ENCODE data around the gene ATRNL1.

ATRNL1 gene

DNA sequence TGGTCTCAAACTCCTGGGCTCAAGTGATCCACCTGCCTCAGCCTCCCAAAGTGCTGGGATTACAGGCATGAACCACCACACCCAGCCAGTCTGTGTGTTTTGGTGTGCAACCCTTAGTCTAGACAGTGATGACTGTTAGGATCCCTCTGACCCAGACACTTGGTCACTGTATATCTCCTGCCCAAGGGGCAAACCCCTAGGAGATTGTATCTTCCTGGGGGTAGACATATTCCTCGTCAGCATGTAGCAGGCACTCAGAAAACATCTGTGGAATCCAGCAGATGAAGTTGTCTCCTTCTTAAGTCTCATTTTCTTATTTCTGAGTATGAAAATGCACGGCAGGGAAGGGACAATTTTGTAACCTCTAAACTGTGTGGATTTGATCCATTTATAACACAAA, 887.3 kb downstream of the ATRNL1 start:
- no peak for DNase-seq (ENCODE audit: low spot score)

DNA sequence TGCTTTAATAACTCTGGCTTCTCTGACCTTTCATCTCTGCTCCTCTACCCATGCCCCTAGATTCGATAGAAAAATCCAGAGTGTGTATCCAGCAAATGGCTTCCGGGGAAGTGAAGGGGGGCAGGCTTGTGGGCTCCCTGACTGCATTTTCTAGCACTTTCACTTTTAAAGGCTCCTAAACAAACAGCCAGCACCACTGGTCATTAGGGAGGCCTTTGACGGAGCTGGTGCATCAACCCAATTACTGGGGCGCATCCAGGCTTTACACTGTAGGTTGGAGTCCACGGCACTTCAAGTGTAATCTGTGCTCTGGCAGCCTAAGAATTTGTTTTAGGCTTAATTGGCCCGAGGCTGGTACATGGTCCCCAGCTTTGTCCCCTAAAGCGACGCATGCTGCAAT, 887.9 kb downstream of the ATRNL1 start:
- no peak for DNase-seq (ENCODE audit: low spot score)

DNA sequence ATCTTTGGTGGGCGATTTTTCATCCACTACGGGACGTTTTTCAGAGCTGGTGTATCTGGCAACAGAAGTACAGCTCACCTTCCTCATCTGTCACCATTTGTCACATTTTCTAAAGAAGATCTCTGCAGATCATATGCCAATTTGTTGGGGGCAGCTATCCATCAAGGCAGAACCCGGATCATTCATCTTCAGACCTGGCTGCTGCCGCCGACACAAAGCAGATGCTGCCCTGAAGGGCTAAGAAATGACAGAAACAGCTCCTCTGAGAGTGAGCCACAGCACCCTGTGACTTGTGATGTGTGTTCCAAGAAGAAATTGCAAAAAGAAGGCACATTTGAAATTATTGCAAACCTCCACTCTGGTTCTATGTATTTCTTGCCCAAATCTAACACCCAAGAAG, 888.9 kb downstream of the ATRNL1 start:
- DNase-seq (ENCODE audit: low spot score) = peak; percentile 73

DNA sequence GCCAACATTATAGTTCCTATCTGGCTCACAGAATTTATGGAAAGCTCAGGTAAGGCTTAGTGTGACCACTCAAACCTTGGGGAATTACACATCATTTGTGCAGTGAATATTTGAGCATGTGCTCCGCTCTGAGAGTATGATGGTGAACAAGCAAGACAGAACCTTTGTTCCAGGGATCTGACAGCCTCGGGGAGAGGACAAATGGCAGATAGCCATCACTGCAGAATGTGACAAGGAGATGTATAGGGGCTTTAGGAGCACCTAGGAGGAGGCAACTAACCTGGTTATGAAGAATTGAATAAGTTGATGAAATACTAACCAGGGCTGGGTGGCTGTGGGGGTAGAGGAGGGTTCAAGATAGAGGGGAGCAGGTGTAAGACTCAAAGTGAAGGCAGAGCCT, 889.4 kb downstream of the ATRNL1 start:
- DNase-seq (ENCODE audit: low spot score) = peak; percentile 51

DNA sequence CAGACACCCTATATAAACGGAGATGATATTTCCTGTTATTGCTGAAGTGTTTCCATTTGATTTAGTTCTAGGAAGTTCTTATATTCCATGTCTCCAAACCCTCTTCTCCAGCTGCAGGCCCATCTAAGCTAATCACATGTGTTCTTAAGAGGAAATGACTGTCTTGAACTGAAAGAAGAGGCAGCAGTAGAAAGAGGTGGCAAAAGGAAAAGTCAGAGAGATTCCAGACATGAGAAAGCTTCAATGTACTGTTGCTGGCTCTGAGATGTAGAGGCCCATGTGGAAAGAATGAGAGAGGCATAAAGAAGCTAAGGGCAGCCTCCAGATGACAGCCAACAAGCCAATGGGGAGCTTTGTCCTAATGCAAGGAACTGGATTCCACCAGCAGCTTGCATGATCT, 892.6 kb downstream of the ATRNL1 start:
- no peak for DNase-seq (ENCODE audit: low spot score)

- no peak for DNase-seq (ENCODE audit: low spot score)
Measured at GRCh38 chr10:115988380-115988779, 895.2 kb downstream of the ATRNL1 start.

GRCh38 chr10:115989621-115990020, 896.5 kb downstream of the ATRNL1 start:
- DNase-seq (ENCODE audit: low spot score) = no peak

DNA sequence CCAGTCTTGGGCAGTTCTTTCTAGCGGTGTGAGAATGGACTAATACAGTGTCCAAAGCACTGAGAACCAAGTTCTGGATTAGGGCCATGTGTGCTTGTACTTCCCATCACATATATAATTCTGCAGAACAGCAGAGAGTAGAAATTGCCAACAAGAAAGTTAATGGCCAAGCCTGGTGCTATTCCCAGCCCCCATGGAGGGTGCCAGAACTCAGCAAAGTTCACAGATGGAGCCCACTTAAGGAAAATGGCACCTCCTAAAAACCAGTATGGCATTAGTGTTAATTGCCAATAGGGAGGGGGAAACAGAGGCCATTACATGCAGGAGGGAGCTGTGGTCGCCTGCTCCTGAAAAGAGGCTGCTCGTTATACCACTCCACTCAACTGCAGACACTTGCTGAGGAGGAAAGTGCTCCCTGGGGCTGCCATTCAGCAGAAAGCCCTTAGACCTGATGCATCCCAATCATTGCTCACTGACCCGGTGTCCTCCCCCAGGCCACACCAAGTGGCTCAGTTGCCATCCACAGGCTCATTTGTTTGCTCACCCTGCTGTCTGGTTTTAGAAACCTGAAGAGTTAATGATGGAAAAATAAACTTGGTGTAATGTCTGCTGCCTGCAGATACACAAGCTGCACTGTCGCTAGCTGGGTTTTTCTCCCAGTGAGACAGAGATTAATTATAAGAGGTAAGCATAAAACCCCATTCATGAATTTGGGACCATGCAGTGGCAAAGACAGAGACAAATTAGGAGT, 899.2 kb downstream of the ATRNL1 start:
- no peak for DNase-seq (ENCODE audit: low spot score)

DNA sequence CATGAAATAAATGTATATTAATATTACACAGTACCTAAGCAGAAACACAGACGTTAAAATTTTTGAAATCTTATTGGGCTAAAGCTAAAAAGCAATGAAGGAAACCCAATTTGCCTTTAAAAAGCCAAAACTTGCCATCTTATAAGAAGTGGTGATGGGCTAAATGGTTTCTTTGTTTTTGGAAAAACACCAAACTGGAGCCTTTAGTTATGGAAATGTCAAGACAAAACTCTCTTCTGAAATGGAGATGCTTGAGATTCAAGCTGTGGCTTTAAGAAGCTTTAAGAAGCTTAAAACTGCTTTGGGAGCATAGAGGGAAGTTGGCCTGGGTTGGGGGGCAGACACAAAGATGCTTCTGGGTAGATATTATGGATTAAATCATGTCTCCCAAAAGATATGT, 902.9 kb downstream of the ATRNL1 start:
- DNase-seq (ENCODE audit: low spot score) = no peak

DNA sequence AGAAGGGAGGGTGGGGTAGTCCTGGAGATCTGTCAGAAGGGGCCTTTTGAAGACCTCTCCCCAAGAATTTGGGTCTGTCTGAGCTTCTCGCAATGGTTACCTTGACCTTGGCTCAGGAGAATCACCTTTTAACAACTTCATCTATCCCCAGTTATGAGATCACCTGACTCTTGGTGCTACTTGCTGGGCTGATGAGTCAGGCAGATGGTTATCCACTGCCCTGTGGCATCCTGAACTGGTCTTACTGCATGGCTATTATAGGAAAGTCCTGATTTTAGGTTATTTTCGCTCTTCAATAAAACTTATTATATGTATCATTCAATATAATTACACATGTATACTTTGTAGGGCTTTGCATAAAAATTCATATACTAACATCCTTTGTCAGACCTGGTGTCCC, 905.1 kb downstream of the ATRNL1 start:
- DNase-seq (ENCODE audit: low spot score) = no peak

All from SK-N-DZ (cell line).